Panc1 (cell line): Measurements from ENCODE around the gene ADCYAP1R1. TPM values are rescaled to one million over a fixed set of nuclear protein-coding genes. Genes with fewer than 3 reads are reported as not detected.

Source experiments
- ATAC-seq: fragments of 200-7000 bp; cut with Tn5 transposase; 2 replicates; pipeline ENCODE4 v1.9.1; 2020; ENCODE audit warnings: mild to moderate bottlenecking, moderate library complexity
- BruUV-seq: library from RNA; stranded (reverse); fragments of 400-500 nt; replicated peaks from 2 replicates; lab custom pipeline; 2021; lab: Mats Ljungman, UMichigan
- CTCF ChIA-PET: fragments of 300-600 bp; sonication (Branson Sonifier 250); formaldehyde crosslinking; loops from one replicate; lab custom pipeline; 2022; ENCODE audit warnings: antibody characterized with exemption; lab: Charles Lee
- POLR2A ChIA-PET: fragments of 300-600 bp; sonication (Branson Sonifier 250); formaldehyde crosslinking; loops from one replicate; lab custom pipeline; 2022; ENCODE audit warnings: antibody characterized with exemption; lab: Charles Lee
- DNase-seq: peaks from one replicate; pipeline ENCODE4 v3.0.0-alpha.2; 2010; ENCODE audit warnings: low read depth, low spot score
- H3K27ac ChIP-seq: 2 replicates; pipeline ENCODE4 v1.5.1; 2011; ENCODE audit warnings: mild to moderate bottlenecking, low read length, inconsistent platforms
- H3K27me3 ChIP-seq: fragments of 200-500 bp; sonication (Bioruptor generic); 2 replicates; pipeline ENCODE4 v1.6.0; 2014; ENCODE audit warnings: low read length, inconsistent platforms; ENCODE audit not compliant: control insufficient read depth, insufficient read depth
- H3K36me3 ChIP-seq: fragments of 200-500 bp; sonication (Bioruptor generic); 2 replicates; pipeline ENCODE4 v1.5.1; 2014; ENCODE audit warnings: inconsistent platforms, mild to moderate bottlenecking, low read length, moderate library complexity; ENCODE audit not compliant: control insufficient read depth, insufficient read depth
- H3K4me1 ChIP-seq: 2 replicates; pipeline ENCODE4 v1.5.1; 2011; ENCODE audit warnings: inconsistent platforms, mild to moderate bottlenecking, low read length, moderate library complexity; ENCODE audit not compliant: control insufficient read depth, insufficient read depth
- H3K4me3 ChIP-seq, 2 experiments: 2 replicates each; pipeline ENCODE4 v1.5.1; 2011 to 2012; ENCODE audit warnings: low read depth in 2 of 2, low read length in 2 of 2, mild to moderate bottlenecking in 2 of 2, inconsistent platforms in 1 of 2, moderate library complexity in 1 of 2
- H3K9me3 ChIP-seq: fragments of 200-500 bp; sonication (Bioruptor generic); 2 replicates; pipeline ENCODE4 v1.5.1; 2014; ENCODE audit warnings: low read depth, mild to moderate bottlenecking, inconsistent platforms, low read length, moderate library complexity; ENCODE audit not compliant: control insufficient read depth, insufficient read depth
- POLR2AphosphoS5 ChIP-seq: IDR thresholded peaks from 2 replicates; pipeline ENCODE4 v1.6.1; 2012; ENCODE audit warnings: mild to moderate bottlenecking, low read depth, low read length, moderate library complexity
- REST ChIP-seq, 2 experiments: IDR thresholded peaks; 2 replicates each; pipeline ENCODE4 v1.6.1; 2011 to 2012; ENCODE audit warnings: low read depth in 2 of 2, control low read depth in 1 of 2, low read length in 1 of 2, mild to moderate bottlenecking in 1 of 2, moderate library complexity in 1 of 2; ENCODE audit not compliant: insufficient read depth in 1 of 2
- SIN3A ChIP-seq: IDR thresholded peaks from 2 replicates; pipeline ENCODE4 v1.6.1; 2012; ENCODE audit warnings: low read depth, mild to moderate bottlenecking, low read length, moderate library complexity, borderline replicate concordance; ENCODE audit not compliant: insufficient read depth
- TCF7L2 ChIP-seq: IDR thresholded peaks from 2 replicates; pipeline ENCODE4 v1.6.1; 2011; ENCODE audit warnings: mild to moderate bottlenecking, low read depth, low read length, inconsistent platforms
- in situ Hi-C: cut with HindIII; loops from 2 replicates; pipeline ENCODE4 v1.10.0; 2016; ENCODE audit warnings: low sequenced_read_pairs, low pct_unique_long_range_greater_than_20kb
- intact Hi-C: fragments of 100-400 bp; cut with micrococcal nuclease; formaldehyde crosslinking; loops from one replicate; pipeline ENCODE4 v1.10.0; 2022; ENCODE audit not compliant: unreplicated experiment
- total RNA-seq: library from RNA; stranded (reverse); gene quantifications from one replicate; pipeline ENCODE4 v1.2.1, GENCODE V29; 2021; ENCODE audit not compliant: unreplicated experiment
- TF ChIP-seq, protein P1 (sequence below): fragments of 450-650 bp; IDR thresholded peaks from 2 replicates; pipeline ENCODE4 v1.5.1; 2017; ENCODE audit warnings: mild to moderate bottlenecking

The ADCYAP1R1 gene
- total RNA-seq, 1 experiment from 2014 or later, result not detected

DNA sequence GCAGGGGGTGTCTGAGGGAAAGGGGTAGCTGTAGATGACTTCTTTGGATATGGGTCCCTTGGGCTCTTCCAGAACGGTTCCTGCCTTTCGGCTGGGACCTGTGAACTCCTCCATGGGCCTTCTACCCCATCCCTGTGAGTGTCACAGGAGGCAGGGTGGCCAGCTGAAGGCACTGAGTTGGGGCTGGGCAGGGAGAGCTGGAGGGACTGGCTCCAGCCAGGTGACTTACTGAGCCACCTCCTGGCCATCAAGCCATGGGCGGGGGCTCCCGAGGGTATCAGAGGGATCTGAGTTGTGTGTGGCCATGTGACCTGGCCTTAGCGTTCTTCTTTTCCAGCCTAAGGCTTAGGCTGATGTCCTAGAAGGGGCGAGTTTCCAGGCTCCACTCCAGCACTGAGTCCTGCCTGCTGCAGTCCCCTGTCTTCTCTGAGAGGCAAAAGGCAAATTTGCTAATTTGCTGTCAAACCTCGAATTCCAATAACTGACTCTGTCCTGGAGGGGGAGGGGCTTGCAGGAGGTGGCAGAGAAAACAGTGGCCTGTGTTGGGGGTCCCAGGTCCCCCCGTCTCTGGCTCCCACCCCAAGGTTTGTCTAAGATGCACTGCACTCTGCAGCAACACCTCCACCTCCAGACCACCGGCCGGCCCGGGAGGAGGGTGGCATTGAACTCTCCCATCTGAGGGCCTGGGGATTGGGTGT lies 27.2 kb downstream of the ADCYAP1R1 start:
- H3K9me3 ChIP-seq, result no peaks in the 10 kb centered on the region
- TF ChIP-seq TCF7L2, result no peak
- TF ChIP-seq REST (IDR thresholded peaks at IDR 0.05; ENCODE audit: insufficient read depth in 1 of 2, low read depth in 2 of 2, low read length in 1 of 2), result no peak
- no peak for TF ChIP-seq POLR2AphosphoS5
- TF ChIP-seq, protein P1, sequence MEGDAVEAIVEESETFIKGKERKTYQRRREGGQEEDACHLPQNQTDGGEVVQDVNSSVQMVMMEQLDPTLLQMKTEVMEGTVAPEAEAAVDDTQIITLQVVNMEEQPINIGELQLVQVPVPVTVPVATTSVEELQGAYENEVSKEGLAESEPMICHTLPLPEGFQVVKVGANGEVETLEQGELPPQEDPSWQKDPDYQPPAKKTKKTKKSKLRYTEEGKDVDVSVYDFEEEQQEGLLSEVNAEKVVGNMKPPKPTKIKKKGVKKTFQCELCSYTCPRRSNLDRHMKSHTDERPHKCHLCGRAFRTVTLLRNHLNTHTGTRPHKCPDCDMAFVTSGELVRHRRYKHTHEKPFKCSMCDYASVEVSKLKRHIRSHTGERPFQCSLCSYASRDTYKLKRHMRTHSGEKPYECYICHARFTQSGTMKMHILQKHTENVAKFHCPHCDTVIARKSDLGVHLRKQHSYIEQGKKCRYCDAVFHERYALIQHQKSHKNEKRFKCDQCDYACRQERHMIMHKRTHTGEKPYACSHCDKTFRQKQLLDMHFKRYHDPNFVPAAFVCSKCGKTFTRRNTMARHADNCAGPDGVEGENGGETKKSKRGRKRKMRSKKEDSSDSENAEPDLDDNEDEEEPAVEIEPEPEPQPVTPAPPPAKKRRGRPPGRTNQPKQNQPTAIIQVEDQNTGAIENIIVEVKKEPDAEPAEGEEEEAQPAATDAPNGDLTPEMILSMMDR, result no peak
- TF ChIP-seq SIN3A, result no peak
- in situ Hi-C loops (no loop called here), intact Hi-C loops (no loop called here)
- no peak overlapping the region for H3K4me3 ChIP-seq
- no peak for ATAC-seq
- ChIA-PET POLR2A (no interaction called here), CTCF (no interaction called here)
- H3K4me1 ChIP-seq, result no peaks in the 10 kb centered on the region
- no peaks in the 10 kb centered on the region for H3K36me3 ChIP-seq
- no TSS peak for BruUV-seq
- H3K27ac ChIP-seq, result no peak overlapping the region
- H3K27me3 ChIP-seq, result peaks cover 19% of the 10 kb centered on the region
- DNase-seq, result no peak

DNA sequence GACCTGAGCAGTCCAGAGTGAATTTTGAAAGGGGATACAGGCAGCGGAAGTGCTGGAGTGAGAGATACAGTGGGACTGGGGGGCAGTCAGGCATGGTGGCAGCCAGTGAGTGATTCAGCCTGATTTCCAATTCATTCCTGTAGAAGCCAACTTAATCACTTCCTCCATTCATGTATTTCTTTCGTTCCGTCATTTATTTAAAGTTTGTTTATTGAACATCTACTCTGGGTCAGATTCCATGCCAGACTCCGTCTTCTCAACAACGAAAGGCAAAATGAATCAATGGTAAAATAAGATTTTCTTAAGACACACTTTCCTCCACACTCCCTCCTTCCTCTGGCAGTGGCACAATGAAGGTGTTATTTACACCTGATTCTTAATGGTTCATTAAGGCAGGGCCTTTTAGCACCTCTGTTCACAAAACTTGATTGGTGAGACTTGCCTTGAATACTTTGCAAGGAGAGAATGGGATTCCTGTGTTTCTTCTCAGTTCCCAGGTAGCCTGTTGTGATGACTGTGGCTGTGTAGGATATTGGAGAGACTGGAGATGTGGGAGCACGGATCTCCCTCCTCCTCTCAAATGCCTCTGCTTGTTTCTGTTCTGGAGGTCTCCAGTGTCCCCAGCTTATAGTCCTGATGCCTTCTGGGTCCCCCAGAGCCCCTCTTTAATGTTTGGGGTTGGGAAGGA lies 27.9 kb downstream of the ADCYAP1R1 start:
- Histone ChIP-seq H3K27ac (no peak overlapping the region), H3K27me3 (peaks cover 19% of the 10 kb centered on the region), H3K9me3 (no peaks in the 10 kb centered on the region), H3K36me3 (no peaks in the 10 kb centered on the region), H3K4me1 (no peaks in the 10 kb centered on the region), H3K4me3 (no peak overlapping the region)
- TF ChIP-seq REST (IDR thresholded peaks at IDR 0.05; ENCODE audit: insufficient read depth in 1 of 2, low read depth in 2 of 2, low read length in 1 of 2), result no peak
- TF ChIP-seq SIN3A, result no peak
- TF ChIP-seq POLR2AphosphoS5, result no peak
- TF ChIP-seq, protein P1, result no peak
- TF ChIP-seq TCF7L2, result no peak
- ChIA-PET POLR2A (no interaction called here), CTCF (no interaction called here)
- intact Hi-C loops, result no loop called here
- no TSS peak for BruUV-seq
- DNase-seq (no peak), ATAC-seq (no peak)
- in situ Hi-C loops, result no loop called here
